ENCODE measurements around the gene RNF10.

GRCh38 chr12:120532701-120533238, 1.4 kb upstream of the RNF10 start:
- TF ChIP-seq, protein P1, sequence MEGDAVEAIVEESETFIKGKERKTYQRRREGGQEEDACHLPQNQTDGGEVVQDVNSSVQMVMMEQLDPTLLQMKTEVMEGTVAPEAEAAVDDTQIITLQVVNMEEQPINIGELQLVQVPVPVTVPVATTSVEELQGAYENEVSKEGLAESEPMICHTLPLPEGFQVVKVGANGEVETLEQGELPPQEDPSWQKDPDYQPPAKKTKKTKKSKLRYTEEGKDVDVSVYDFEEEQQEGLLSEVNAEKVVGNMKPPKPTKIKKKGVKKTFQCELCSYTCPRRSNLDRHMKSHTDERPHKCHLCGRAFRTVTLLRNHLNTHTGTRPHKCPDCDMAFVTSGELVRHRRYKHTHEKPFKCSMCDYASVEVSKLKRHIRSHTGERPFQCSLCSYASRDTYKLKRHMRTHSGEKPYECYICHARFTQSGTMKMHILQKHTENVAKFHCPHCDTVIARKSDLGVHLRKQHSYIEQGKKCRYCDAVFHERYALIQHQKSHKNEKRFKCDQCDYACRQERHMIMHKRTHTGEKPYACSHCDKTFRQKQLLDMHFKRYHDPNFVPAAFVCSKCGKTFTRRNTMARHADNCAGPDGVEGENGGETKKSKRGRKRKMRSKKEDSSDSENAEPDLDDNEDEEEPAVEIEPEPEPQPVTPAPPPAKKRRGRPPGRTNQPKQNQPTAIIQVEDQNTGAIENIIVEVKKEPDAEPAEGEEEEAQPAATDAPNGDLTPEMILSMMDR (IDR thresholded peaks at IDR 0.05): no peak
- TF ChIP-seq POLR2A (IDR thresholded peaks at IDR 0.05): no peak

Measured in Peyer's patch (tissue), 4 donors.